Tibial nerve (tissue), 4 donors: ENCODE results near the gene JAKMIP1. TPM values are rescaled to one million over a fixed set of nuclear protein-coding genes. Genes with fewer than 3 reads are reported as not detected.
"Not testable (repeated sequence)": the region's sequence is repeated elsewhere in the genome, so short reads cannot be mapped to it uniquely, and the experiment has no call there.

Experiments
- DNase-seq, 2 donors: peaks; one replicate each; pipeline ENCODE4 v3.0.0-alpha.2; 2019; ENCODE audit warnings: low spot score in 2 of 2
- H3K27ac ChIP-seq, 4 donors: fragments of 200-600 bp; sonication (generic) in 3 of 4; one replicate each; pipeline ENCODE4 v1.5.1; 2017 to 2019; ENCODE audit warnings: mild to moderate bottlenecking in 1 of 4
- H3K27me3 ChIP-seq, 2 donors: fragments of 200-600 bp; sonication (generic) in 1 of 2; one replicate each; pipeline versions ENCODE4 v1.5.1 to v1.6.0; 2017 to 2019
- H3K36me3 ChIP-seq, 3 donors: fragments of 200-600 bp; sonication (generic); one replicate each; pipeline ENCODE4 v1.5.1; 2018 to 2019
- H3K4me1 ChIP-seq, 4 donors: fragments of 200-600 bp; sonication (generic) in 3 of 4; one replicate each; pipeline ENCODE4 v1.5.1; 2017 to 2019
- H3K4me3 ChIP-seq, 4 donors: fragments of 200-600 bp; sonication (generic) in 3 of 4; one replicate each; pipeline ENCODE4 v1.5.1; 2017 to 2019; ENCODE audit warnings: mild to moderate bottlenecking in 1 of 4, moderate library complexity in 1 of 4
- H3K9me3 ChIP-seq, 4 donors: fragments of 200-600 bp; sonication (generic) in 3 of 4; one replicate each; pipeline ENCODE4 v1.5.1; 2017 to 2019
- EP300 ChIP-seq, 2 donors: sonication (generic); formaldehyde crosslinking; IDR thresholded peaks; one replicate each; pipeline ENCODE4 v1.6.1; 2017; ENCODE audit warnings: antibody characterized with exemption in 2 of 2, mild to moderate bottlenecking in 1 of 2
- POLR2A ChIP-seq, 2 donors: fragments of 450-650 bp; IDR thresholded peaks; one replicate each; pipeline ENCODE4 v1.6.1; 2017; ENCODE audit warnings: antibody characterized with exemption in 2 of 2, mild to moderate bottlenecking in 2 of 2, moderate library complexity in 2 of 2
- WGBS, 2 donors: methylation state at CpG; one replicate each; pipeline ENCODE4 v1.1.5; 2018; 5-methylcytosine and 5-hydroxymethylcytosine counted together
- total RNA-seq, 4 donors: library from RNA; depleted of rRNA; stranded (reverse); fragments of >200 nt; gene quantifications; one replicate each; pipeline ENCODE4 v1.1.0, GENCODE V29; 2016
- TF ChIP-seq, protein P1 (sequence below), 5 experiments: fragments of 200-600 bp in 3 of 5; fragments of 450-650 bp in 2 of 5; sonication (generic) in 3 of 5; IDR thresholded peaks; one replicate each; pipeline ENCODE4 v1.5.1; 2016 to 2019; ENCODE audit warnings: antibody characterized with exemption in 5 of 5, mild to moderate bottlenecking in 3 of 5, moderate library complexity in 2 of 5

The JAKMIP1 gene
- total RNA-seq, 4 donors from 2014 or later = 0.30 to 2.5 (median 1.2) TPM

DNA sequence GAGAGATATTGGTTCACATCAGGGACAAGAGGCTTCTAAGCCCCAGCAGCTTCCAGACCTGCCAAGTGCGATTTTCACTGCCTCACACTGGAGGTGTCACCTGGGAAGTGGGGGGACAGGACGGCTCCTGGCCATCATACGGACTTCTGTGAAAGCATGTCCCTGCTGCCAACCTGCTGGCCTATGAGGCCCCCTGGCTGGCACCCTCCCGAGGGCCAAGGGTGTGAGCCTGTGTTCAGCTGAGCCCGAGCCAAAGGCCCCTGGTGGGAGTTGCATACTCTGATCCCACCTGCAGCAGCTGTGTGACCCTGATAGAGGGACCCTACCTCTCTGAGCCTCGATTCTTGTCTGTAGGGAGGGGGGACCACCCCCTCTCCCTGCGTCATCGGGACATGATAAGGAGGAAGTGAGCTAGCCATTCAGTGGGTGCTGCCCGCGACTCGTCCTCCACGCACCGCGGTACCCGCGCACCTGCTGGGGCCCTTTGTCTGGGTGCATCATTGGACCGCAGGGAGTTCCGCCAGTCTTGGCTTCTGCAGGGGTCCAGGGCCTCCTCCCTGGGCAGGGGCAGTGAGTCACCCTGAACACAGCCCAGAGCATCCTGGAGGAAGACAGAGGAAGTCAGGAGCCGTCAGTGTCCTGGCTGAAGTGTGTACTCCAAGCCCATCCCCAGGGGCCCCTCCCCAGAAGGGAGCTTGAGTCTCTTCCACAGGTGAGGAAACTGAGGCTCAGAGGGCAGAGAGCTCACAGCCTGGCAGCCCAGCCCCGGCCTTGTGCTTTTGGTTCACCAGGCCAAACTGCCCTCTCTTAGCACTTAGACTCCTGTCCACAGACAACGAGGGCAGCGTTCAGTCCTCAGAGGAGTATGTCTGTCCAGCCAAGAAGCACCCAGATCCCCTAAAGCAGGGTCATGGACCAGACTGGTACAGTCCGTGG is 206.2 kb downstream of the JAKMIP1 start:
- H3K4me3 ChIP-seq = no peak overlapping the region
- TF ChIP-seq, protein P1, sequence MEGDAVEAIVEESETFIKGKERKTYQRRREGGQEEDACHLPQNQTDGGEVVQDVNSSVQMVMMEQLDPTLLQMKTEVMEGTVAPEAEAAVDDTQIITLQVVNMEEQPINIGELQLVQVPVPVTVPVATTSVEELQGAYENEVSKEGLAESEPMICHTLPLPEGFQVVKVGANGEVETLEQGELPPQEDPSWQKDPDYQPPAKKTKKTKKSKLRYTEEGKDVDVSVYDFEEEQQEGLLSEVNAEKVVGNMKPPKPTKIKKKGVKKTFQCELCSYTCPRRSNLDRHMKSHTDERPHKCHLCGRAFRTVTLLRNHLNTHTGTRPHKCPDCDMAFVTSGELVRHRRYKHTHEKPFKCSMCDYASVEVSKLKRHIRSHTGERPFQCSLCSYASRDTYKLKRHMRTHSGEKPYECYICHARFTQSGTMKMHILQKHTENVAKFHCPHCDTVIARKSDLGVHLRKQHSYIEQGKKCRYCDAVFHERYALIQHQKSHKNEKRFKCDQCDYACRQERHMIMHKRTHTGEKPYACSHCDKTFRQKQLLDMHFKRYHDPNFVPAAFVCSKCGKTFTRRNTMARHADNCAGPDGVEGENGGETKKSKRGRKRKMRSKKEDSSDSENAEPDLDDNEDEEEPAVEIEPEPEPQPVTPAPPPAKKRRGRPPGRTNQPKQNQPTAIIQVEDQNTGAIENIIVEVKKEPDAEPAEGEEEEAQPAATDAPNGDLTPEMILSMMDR (IDR thresholded peaks at IDR 0.05) = no peak
- TF ChIP-seq EP300 (IDR thresholded peaks at IDR 0.05) = no peak
- no peak for TF ChIP-seq POLR2A (IDR thresholded peaks at IDR 0.05)
- H3K4me1 ChIP-seq = no peaks in the 10 kb centered on the region
- H3K27ac ChIP-seq = no peak overlapping the region
- peaks cover 0 to 9% of the 10 kb centered on the region in 2 donors for H3K27me3 ChIP-seq
- no peaks in the 10 kb centered on the region for H3K9me3 ChIP-seq
- H3K36me3 ChIP-seq = no peaks in the 10 kb centered on the region
- 79 to 86% methylated on average over 18 to 21 of the region's 23 CpGs for WGBS, 2 donors
- DNase-seq = no peak

DNA sequence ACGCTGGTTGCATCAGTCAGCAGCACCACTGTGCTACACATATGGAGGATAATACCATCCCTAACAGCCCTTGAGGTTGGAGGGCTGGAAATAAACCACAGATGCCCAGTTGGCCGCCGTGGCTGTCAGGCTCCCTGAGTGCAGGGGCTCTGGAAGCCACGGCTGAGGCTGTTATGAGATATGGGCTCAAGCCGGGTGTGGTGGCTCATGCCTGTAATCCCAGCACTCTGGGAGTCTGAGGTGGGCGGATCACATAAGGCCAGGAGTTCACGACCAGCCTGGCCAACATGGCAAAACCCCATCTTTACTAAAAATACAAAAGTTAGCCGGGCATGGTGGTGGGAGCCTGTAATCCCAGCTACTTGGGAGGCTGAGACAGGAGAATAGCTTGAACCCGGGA is 207.0 kb downstream of the JAKMIP1 start:
- H3K27me3 ChIP-seq, H3K4me3 ChIP-seq, H3K4me1 ChIP-seq, H3K9me3 ChIP-seq, DNase-seq, H3K36me3 ChIP-seq, H3K27ac ChIP-seq: not testable (repeated sequence)
- 64 to 74% methylated on average over 8 to 9 of the region's 9 CpGs for WGBS, 2 donors

DNA sequence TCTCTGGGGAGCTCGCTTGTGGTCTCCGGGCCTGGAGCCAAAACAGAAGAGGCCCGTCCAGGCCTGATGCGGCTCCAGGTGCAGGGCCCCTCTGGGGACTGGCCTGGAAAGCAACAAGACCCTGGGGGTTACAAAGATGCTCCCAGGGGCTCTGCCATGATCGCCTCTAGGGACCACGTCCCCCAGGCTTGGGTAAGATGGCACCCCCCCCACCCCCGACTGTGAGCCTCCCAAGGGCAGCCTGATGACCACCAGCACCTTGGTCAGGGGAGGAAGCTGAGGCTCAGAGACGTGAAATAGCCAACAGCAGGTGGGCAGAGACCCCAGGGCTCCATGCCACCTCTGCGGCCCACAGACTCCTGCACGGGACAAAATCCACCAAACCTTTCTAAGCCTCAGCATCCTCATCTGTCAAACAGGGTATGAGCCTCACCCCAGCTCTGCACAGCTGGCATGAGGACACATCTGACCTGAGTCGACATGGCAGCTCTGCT is 207.5 kb downstream of the JAKMIP1 start:
- no peak overlapping the region for H3K27ac ChIP-seq
- H3K9me3 ChIP-seq = no peaks in the 10 kb centered on the region
- DNase-seq = no peak
- no peak overlapping the region for H3K4me3 ChIP-seq
- no peaks in the 10 kb centered on the region for H3K4me1 ChIP-seq
- no peak for TF ChIP-seq POLR2A (IDR thresholded peaks at IDR 0.05)
- TF ChIP-seq, protein P1 (IDR thresholded peaks at IDR 0.05) = no peak
- TF ChIP-seq EP300 (IDR thresholded peaks at IDR 0.05) = no peak
- no peaks in the 10 kb centered on the region for H3K36me3 ChIP-seq
- H3K27me3 ChIP-seq = peaks cover 0 to 4% of the 10 kb centered on the region in 2 donors
- 70 to 80% methylated on average over 10 to 11 of the region's 11 CpGs for WGBS, 2 donors

DNA sequence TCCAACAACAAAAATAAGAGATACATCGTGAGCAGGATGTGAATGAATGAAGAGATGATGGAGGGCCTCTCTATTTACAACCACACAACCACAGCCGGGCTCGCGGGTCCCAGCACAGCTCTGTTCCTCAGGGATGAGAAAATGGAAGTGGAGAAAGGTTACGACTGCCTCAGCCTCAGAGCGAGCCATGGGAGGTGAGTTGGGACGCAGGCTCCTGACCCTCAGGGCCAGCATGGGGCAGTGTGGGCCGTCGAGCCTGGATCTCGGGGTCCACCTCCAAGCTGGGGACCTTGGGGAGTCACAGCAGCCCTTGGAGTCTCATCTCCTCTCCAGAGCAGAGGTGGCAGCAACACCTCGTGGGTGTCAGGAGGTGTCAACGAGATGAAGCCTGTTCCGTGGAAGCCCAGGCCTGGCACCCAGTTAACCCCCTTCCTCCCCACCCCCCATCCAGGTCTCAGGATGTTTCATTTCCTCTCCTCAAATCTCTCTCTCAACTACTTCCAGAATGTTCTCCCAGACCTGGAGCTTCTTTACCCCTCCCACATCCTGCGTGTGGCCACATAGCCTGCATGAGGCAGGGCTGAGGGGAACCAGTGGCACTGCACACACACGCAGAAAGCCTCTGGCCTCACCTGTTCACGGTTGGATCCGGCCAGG is 208.1 kb downstream of the JAKMIP1 start:
- TF ChIP-seq POLR2A (IDR thresholded peaks at IDR 0.05) = no peak
- TF ChIP-seq EP300 (IDR thresholded peaks at IDR 0.05) = no peak
- TF ChIP-seq, protein P1 (IDR thresholded peaks at IDR 0.05) = no peak
- Histone ChIP-seq H3K36me3 (no peaks in the 10 kb centered on the region), H3K9me3 (no peaks in the 10 kb centered on the region), H3K4me1 (no peaks in the 10 kb centered on the region), H3K27me3 (peaks cover 0 to 4% of the 10 kb centered on the region in 2 donors), H3K27ac (no peak overlapping the region), H3K4me3 (no peak overlapping the region)
- no peak for DNase-seq
- WGBS, 2 donors = 70 to 81% methylated on average over 16 to 17 of the region's 17 CpGs

DNA sequence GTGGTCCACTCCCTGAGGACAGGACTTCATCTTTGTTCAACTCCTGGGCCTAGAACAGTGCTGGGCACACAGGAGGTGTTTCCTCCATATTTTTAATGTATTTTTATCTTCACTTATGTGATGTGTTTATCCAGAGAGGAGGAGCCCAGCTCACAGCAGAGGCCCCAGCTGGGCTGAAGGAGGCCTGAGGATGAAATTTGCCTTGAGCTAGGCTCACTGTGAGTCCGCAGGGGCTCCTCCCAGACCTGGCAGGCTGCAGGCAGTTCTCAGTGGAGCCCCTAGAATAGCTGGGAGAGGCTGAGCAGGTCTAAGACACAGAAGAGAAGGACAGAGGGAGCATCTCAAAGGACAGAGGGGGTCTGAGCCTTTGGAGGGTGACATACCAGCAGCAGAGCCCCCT is 208.9 kb downstream of the JAKMIP1 start:
- H3K4me3 ChIP-seq = no peak overlapping the region
- peaks cover 0 to 4% of the 10 kb centered on the region in 2 donors for H3K27me3 ChIP-seq
- TF ChIP-seq EP300 (IDR thresholded peaks at IDR 0.05) = no peak
- no peak for TF ChIP-seq POLR2A (IDR thresholded peaks at IDR 0.05)
- TF ChIP-seq, protein P1 (IDR thresholded peaks at IDR 0.05) = no peak
- H3K9me3 ChIP-seq = no peaks in the 10 kb centered on the region
- no peak overlapping the region for H3K27ac ChIP-seq
- WGBS, 2 donors = 27 to 33% methylated on average over 1 of the region's 1 CpG
- H3K4me1 ChIP-seq = no peaks in the 10 kb centered on the region
- H3K36me3 ChIP-seq = no peaks in the 10 kb centered on the region
- no peak for DNase-seq
